ENCODE measurements around the gene SERPINI1. TPM values are rescaled to one million over a fixed set of nuclear protein-coding genes. Genes with fewer than 3 reads are reported as not detected.

Gene SERPINI1
- total and polyA plus RNA-seq, 11 donors = 5.6 to 18.5 (median 10.7) TPM

- Histone ChIP-seq H3K27ac (no peak overlapping the region), H3K4me1 (peaks cover 0 to 5% (median 0%) of the 10 kb centered on the region in 12 donors), H3K4me3 (no peak overlapping the region), H3K9me3 (no peaks in the 10 kb centered on the region), H3K27me3 (no peaks in the 10 kb centered on the region), H3K36me3 (peaks cover 0 to 51% (median 41%) of the 10 kb centered on the region in 9 donors)
- DNase-seq = no peak
- no peak for TF ChIP-seq POLR2A (IDR thresholded peaks at IDR 0.05)
- TF ChIP-seq, protein P1, sequence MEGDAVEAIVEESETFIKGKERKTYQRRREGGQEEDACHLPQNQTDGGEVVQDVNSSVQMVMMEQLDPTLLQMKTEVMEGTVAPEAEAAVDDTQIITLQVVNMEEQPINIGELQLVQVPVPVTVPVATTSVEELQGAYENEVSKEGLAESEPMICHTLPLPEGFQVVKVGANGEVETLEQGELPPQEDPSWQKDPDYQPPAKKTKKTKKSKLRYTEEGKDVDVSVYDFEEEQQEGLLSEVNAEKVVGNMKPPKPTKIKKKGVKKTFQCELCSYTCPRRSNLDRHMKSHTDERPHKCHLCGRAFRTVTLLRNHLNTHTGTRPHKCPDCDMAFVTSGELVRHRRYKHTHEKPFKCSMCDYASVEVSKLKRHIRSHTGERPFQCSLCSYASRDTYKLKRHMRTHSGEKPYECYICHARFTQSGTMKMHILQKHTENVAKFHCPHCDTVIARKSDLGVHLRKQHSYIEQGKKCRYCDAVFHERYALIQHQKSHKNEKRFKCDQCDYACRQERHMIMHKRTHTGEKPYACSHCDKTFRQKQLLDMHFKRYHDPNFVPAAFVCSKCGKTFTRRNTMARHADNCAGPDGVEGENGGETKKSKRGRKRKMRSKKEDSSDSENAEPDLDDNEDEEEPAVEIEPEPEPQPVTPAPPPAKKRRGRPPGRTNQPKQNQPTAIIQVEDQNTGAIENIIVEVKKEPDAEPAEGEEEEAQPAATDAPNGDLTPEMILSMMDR (IDR thresholded peaks at IDR 0.05) = no peak
- no peak for ATAC-seq
- intact Hi-C loops (cut with DNase I) = no loop called here
Observed at GRCh38 chr3:167710552-167710951, 25.0 kb upstream of the SERPINI1 start.

- no peak for ATAC-seq
- intact Hi-C loops (cut with DNase I) = no loop called here
- peaks cover 0 to 53% (median 41%) of the 10 kb centered on the region in 9 donors for H3K36me3 ChIP-seq
Observed at GRCh38 chr3:167711439-167711838, 24.1 kb upstream of the SERPINI1 start.

GRCh38 chr3:167712445-167712844, 23.1 kb upstream of the SERPINI1 start:
- intact Hi-C loops (cut with DNase I) = no loop called here
- no peaks in the 10 kb centered on the region for H3K9me3 ChIP-seq
- peaks cover 0 to 46% (median 33%) of the 10 kb centered on the region in 9 donors for H3K36me3 ChIP-seq
- H3K27ac ChIP-seq = no peak overlapping the region
- TF ChIP-seq, protein P1 (IDR thresholded peaks at IDR 0.05) = no peak
- TF ChIP-seq POLR2A (IDR thresholded peaks at IDR 0.05) = no peak
- H3K4me3 ChIP-seq = no peak overlapping the region
- ATAC-seq (no peak), DNase-seq (no peak)
- WGBS, 4 donors = 94 to 99% (median 97%) methylated on average over 3 of the region's 3 CpGs
- peaks cover 0 to 13% (median 0%) of the 10 kb centered on the region in 12 donors for H3K4me1 ChIP-seq
- no peaks in the 10 kb centered on the region for H3K27me3 ChIP-seq

More at GRCh38 chr3:167711439-167711838, 24.1 kb upstream of the SERPINI1 start:
- TF ChIP-seq POLR2A (IDR thresholded peaks at IDR 0.05) = no peak
- TF ChIP-seq, protein P1 (IDR thresholded peaks at IDR 0.05) = no peak
- DNase-seq = no peak
- Histone ChIP-seq H3K4me3 (no peak overlapping the region), H3K4me1 (peaks cover 0 to 6% (median 0%) of the 10 kb centered on the region in 12 donors), H3K27me3 (no peaks in the 10 kb centered on the region), H3K9me3 (no peaks in the 10 kb centered on the region), H3K27ac (no peak overlapping the region)
- WGBS, 4 donors = 92 to 100% (median 97%) methylated on average over 1 of the region's 1 CpG

- Histone ChIP-seq H3K4me1 (peaks cover 0 to 13% (median 0%) of the 10 kb centered on the region in 12 donors), H3K27ac (no peak overlapping the region), H3K27me3 (no peaks in the 10 kb centered on the region), H3K36me3 (peaks cover 0 to 57% (median 33%) of the 10 kb centered on the region in 9 donors), H3K4me3 (no peak overlapping the region), H3K9me3 (no peaks in the 10 kb centered on the region)
- TF ChIP-seq POLR2A (IDR thresholded peaks at IDR 0.05) = no peak
- TF ChIP-seq, protein P1 (IDR thresholded peaks at IDR 0.05) = no peak
- intact Hi-C loops (cut with DNase I) = no loop called here
- WGBS, 4 donors = 92 to 98% (median 96%) methylated on average over 1 of the region's 1 CpG
- ATAC-seq (no peak), DNase-seq (no peak)
Observed at GRCh38 chr3:167714871-167715270, 20.6 kb upstream of the SERPINI1 start.
